Measurements from ENCODE around the gene DHPS. TPM values are rescaled to one million over a fixed set of nuclear protein-coding genes. Genes with fewer than 3 reads are reported as not detected.

The DHPS gene
- 49.7 and 50.5 TPM in 2 replicates for total RNA-seq

DNA sequence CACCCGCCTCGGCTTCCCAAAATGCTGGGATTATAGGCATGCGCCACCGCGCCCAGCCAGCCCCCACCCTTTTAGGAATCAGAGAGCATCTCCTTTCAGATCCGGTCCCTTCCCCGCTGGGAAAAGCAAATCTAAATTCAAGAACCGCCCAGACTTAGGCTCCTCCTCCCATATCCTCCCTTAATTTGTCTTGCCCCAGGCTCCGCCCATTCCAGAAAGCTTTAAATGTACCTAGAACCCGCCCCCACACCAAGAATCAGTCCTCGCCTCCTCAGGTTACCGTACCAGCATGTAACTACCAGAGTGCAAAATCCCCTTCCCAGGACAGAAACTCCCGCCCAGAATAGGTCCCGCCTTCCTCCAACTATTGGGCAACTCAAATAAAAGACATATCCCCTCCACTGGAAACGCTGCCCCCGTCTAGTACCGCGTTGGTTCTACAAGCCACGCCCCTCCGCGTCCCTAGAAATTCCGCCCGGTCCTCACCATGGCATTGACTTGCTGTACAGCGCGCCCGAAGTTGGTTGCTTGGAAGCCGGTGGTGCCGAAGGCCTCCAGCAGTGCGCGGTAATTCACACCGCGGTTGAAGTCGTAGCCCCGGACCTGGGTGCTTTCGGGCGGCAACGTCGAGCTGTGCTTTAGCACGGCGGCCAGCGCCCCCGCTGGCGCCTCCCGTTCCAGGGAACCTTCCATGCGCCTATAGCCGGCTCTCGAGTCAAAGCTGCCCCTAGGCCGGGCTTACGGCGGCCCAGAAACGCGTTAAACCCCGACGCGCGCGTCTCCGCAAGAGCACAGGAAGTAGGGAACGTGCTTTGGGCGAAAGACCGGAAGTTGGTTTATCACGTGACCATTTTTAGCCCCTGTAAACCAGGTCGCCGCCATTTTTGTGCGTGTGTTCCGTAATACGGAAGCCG, at the start of gene DHPS:
Gene DHPS, minus strand, starts transcription at position 807 of the 914 bp plus-strand sequence. Its CDS starts 114 bp downstream, at position 693.

DNA sequence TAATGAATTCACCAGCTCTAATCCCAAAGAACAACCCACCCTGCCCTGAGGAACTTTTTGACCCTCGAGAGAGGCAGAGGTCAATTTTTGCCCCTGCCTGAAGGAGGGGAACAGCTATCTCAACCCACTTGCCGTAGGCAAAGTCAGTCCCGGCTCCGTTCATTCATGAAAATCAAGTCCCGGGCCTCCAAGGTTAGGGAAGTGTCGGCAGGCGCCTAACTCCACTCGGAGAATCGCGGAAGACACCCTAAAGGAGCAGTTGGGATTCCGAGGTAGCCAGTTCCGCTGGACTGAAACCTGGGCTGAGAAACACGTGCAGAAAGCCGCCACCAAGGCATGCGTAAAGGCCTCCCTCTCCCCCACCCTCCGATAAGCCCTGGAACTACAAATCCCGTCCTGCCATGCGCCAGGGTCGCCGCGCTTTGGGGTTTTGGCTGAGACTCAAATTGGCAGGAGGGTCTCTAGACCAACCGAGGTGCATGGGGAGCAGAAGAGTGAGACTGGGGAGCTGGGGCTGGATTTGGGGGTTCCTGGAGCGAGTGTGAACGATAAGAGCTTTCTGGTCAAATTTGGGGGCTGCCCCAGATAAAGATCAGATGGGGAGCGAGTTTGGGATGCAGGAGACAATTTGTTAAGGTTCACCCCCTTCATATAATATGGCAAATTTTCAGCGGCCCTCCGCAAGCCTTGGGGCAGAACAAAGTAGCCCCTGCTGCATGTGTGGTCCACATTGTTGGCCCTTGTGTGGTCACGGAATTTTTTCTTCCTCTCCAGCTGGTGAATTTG, 42.2 kb upstream of the DHPS start, which contains the start of gene TNPO2:
Gene TNPO2, minus strand, starts transcription at position 292 of the 786 bp plus-strand sequence. CDS start 2,955 bp downstream, outside the sequence.

DNA sequence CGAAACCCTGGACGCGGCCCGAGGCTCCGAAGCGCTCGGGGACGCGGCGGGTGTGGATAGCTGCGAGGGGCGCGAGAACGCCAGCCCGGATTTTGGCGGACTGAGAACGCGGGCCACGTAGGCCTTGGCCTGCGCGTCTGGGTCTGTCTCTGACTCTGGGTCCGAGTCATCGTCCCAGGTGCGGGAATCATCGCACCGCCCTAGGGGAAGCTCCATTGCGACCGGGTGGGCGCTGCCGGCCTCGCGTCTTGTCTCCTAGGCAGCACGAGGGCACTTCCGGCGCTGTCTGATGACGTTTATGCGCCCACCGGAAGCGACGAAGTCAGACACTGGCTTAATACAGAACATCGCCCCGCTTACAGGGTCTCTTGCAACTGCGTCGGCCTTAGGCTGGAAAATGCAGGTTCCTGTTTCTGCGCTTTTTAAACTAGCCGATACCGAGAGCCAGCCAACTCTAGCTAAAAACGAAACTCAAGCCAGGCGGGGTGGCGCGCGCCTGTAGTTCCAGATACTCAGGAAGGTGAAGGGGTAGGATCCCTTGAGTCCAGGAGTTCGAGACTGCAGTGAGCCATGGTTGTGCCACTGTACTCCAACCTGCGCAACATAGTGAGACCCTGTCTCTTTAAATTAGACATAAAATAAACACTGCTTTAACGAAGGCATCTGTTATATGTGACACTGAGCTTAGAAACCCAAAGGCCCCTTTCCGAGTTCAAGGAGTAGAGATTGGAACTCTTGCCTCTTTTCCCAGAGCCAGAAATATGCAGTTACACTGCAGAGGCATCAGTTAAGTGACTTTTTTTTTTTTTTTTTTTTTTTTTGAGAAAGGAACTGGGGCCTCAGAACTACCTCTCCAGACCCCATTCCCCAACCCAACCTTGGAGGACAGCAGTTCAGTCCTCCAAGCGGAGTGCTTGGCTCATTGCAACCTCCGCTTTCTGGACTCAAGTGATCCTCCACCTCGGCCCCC, 15.0 kb upstream of the DHPS start, which contains the start of gene FBXW9:
Gene FBXW9, minus strand, starts transcription at position 266 of the 970 bp plus-strand sequence. Its CDS starts 50 bp downstream, at position 216.

DNA sequence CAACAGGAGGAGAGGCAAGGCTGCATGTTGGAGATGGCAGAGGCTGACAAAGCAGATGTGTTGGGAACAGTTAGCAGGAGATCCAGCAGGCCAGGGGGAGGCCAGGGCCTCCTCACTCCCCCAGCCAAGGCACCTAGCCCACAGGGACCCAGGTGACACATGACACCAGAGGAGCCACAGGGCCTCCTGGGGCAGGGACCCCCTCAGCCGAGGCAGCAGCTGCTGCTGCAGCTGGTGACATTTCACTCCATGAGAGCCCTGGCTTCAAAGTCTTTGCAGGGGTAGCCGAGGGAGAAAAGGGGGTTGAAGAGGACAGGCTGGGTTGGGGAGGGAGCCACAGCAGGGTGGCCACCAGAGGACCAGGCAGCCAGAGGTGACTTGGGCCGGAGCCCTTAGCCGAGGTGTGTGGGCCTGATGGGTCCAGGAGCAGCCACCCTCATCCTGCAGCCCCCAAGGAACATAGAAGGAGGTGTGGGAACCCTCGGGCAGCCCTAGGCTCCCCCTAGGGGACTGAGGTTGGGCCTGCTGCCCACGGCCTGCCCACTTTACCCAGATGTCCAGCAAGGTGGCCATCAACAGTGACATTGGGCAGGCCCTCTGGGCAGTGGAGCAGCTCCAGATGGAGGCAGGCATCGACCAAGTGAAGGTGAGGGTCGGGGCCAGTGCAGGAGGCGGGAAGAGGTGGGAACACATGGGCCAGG, 6.0 kb upstream of the DHPS start, which contains the start of gene GNG14:
Gene GNG14, plus strand, starts transcription at position 503 of the 701 bp plus-strand sequence. Its CDS starts 51 bp downstream, at position 554.

DNA sequence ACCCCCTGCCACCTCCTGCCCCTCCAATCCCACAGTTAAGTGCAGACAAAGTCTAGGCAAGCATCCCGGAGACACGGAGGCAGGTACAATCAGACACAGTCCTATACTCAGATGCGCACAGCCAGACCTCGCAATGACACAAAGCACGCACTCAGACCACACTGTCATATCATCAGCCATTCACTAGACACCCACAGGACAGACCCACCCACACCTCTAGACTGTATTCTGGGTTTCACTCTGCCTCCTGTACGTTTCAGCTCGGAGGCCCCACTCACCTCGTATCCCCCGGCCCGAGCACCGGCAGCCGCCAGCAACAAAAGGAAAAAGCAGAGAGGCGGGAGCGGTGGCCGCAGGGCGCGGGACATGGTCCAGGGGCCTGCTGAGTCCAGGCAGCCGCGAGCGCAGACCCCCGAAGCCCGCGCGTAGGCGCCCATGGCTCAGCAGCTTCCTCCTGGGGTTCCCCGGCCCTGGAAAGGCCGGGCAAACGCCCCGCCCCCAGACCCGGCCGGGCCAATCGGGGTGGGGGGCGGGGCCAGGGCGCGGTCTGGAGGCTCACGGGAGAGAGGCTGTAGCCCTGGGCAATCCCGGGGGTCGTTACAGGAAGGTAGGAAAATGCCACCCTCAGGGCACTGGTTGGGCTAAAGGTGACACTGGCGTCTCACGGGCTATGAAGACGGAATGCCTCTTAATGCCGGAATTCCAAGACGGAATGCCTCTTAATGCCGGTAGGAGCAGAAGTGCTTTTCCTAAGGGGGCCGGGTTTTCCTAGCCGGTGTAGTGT, 15.2 kb downstream of the DHPS start, which contains the start of the genes MAN2B1 and WDR83:
Gene MAN2B1, minus strand, starts transcription at position 478 of the 784 bp plus-strand sequence. Its CDS starts 41 bp downstream, at position 437.
Gene WDR83, plus strand, starts transcription at position 543 of the 784 bp plus-strand sequence. CDS start 2,984 bp downstream, outside the sequence.

Other genes with a start within 250 kb of the DHPS start
- gene ZNF443, start 240.9 kb downstream of the DHPS start, total RNA-seq, result 4.0 and 9.0 TPM in 2 replicates
- 2.3 and 3.5 TPM in 2 replicates for gene ZNF709, start 197.1 kb downstream of the DHPS start, total RNA-seq
- gene ZNF564, start 130.4 kb downstream of the DHPS start, total RNA-seq, result 5.8 and 9.8 TPM in 2 replicates
- 3.2 and 9.9 TPM in 2 replicates for gene ZNF490, start 71.1 kb downstream of the DHPS start, total RNA-seq
- 9.4 and 14.3 TPM in 2 replicates for gene ZNF791, start 71.0 kb downstream of the DHPS start, total RNA-seq
- 31.2 and 64.0 TPM in 2 replicates for gene MAN2B1, start 15.1 kb downstream of the DHPS start, total RNA-seq
- gene WDR83, start 15.1 kb downstream of the DHPS start, total RNA-seq, result 10.0 and 12.6 TPM in 2 replicates
- not detected in 2 replicates for gene GNG14, start 6.1 kb upstream of the DHPS start, total RNA-seq
- gene FBXW9, start 14.8 kb upstream of the DHPS start, total RNA-seq, result 4.4 and 5.5 TPM in 2 replicates
- gene TNPO2, start 42.1 kb upstream of the DHPS start, total RNA-seq, result 20.9 and 53.7 TPM in 2 replicates
- gene TRIR, start 52.8 kb upstream of the DHPS start, total RNA-seq, result 142 and 167 TPM in 2 replicates
- gene GET3, start 55.6 kb upstream of the DHPS start, total RNA-seq, result 66.6 and 79.8 TPM in 2 replicates
- gene BEST2, start 69.9 kb upstream of the DHPS start, total RNA-seq, result not detected in 2 replicates
- gene HOOK2, start 93.7 kb upstream of the DHPS start, total RNA-seq, result 7.4 and 19.0 TPM in 2 replicates
- 36.8 and 49.2 TPM in 2 replicates for gene JUNB, start 109.6 kb upstream of the DHPS start, total RNA-seq
- 164 and 210 TPM in 2 replicates for gene PRDX2, start 119.9 kb upstream of the DHPS start, total RNA-seq
- not detected in 2 replicates for gene THSD8, start 120.2 kb upstream of the DHPS start, total RNA-seq
- 19.6 and 25.7 TPM in 2 replicates for gene RNASEH2A, start 124.7 kb upstream of the DHPS start, total RNA-seq
- not detected in 2 replicates for gene RTBDN, start 152.7 kb upstream of the DHPS start, total RNA-seq
- gene MAST1, start 156.6 kb upstream of the DHPS start, total RNA-seq, result 0.16 and 1.0 TPM in 2 replicates
- 15.4 and 19.4 TPM in 2 replicates for gene DNASE2, start 199.6 kb upstream of the DHPS start, total RNA-seq
- gene KLF1, start 205.3 kb upstream of the DHPS start, total RNA-seq, result 0.06 TPM in 1 of 2 replicates, not detected in the other
- 16.0 and 21.7 TPM in 2 replicates for gene GCDH, start 209.3 kb upstream of the DHPS start, total RNA-seq
- gene SYCE2, start 237.4 kb upstream of the DHPS start, total RNA-seq, result 0.44 and 0.49 TPM in 2 replicates